Measurements from ENCODE around the gene GALNT14.

The GALNT14 gene

DNA sequence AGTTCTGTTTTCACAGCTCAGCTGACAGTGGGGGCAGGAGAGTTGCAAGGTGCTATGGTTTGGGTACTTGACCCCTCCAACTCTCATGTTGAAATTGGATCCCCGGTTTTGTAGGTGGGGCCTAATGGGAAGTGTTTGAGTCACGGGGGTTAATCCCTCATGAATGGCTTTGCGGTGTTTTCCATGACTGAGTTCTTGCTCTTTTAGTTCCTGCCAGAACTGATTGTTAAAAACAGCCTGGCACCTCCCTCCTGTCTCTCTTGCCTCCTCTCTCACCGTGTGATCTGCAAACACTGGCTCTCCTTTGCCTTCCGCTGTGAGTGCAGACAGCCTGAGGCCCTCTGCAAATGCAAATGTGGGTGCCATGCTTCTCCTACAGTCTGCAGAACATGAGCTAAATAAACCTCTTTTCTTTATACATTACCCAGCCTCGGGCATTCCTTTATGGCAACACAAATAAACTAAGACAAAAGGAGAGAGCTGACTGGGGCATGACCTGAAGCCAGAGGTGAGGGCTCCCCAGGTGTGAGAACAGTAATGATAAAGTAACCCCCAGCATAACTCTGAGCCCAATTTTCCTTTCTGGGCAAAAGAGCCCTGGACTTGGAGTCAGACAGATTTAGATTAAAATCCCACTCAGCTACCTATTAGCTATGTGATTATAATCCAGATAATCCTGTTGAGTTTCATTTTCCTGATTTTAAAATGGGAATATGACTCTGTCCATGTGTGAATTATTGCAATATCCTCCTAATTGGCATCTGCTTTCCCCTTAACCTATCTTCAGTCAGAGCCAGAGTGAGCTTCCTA, 266.1 kb downstream of the GALNT14 start:
- no peaks in the 10 kb centered on the region for H3K27me3 ChIP-seq (ENCODE audit: control insufficient read depth, insufficient read depth, low read length)
- no peak overlapping the region for H3K27ac ChIP-seq (ENCODE audit: low read length)
- peaks cover 15% of the 10 kb centered on the region for H3K4me1 ChIP-seq (ENCODE audit: control insufficient read depth, low read depth, low read length)
- no peak overlapping the region for H3K4me3 ChIP-seq (ENCODE audit: low read length)
- H3K9me3 ChIP-seq (ENCODE audit: control insufficient read depth, low read depth, low read length): no peaks in the 10 kb centered on the region
- H3K9ac ChIP-seq (ENCODE audit: low read length): no peak overlapping the region
- no peaks in the 10 kb centered on the region for H3K36me3 ChIP-seq (ENCODE audit: control insufficient read depth, low read depth, low read length)

DNA sequence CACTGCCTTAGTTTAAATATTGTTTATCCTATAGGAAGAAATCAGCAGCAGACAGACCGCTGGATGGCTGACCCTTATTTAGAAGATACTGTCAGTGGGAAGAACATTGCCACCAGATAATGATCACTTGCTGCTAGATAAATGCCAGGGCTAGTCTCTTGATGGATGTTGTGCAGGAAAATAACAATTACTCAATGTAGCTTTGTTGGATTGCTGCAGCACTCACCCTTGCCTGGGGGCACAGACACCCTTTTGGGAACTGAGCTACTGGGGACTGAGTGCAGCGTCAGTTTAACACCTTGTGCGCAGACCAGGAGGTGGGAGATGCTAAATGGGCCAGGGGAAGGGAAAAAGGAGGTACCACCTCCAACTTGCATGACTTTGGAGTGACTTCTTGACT, 266.8 kb downstream of the GALNT14 start:
- Histone ChIP-seq H3K36me3 (ENCODE audit: control insufficient read depth, low read depth, low read length) (no peaks in the 10 kb centered on the region), H3K4me1 (ENCODE audit: control insufficient read depth, low read depth, low read length) (peaks cover 15% of the 10 kb centered on the region), H3K4me3 (ENCODE audit: low read length) (no peak overlapping the region), H3K27me3 (ENCODE audit: control insufficient read depth, insufficient read depth, low read length) (no peaks in the 10 kb centered on the region), H3K9ac (ENCODE audit: low read length) (no peak overlapping the region), H3K27ac (ENCODE audit: low read length) (no peak overlapping the region), H3K9me3 (ENCODE audit: control insufficient read depth, low read depth, low read length) (no peaks in the 10 kb centered on the region)

DNA sequence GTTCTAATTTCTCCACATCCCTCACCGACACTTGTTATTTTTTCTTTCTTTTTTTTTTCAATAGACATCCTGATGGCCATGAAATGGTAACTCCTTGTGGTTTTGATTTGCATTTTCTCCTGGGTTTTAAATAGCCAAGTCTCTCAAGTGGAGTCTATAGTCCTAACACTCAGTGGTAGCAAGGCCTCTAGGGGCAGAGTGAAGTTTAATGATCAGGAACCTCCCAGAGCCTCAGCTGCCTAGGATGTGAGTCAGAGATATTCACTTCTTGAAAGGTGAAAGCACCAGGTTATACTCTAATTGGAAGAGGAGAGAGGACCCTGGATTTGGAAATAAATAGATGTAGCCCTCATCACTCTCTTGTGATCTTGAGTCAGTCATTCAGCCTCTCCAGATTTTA, 268.3 kb downstream of the GALNT14 start:
- H3K27me3 ChIP-seq (ENCODE audit: control insufficient read depth, insufficient read depth, low read length): no peaks in the 10 kb centered on the region
- H3K4me3 ChIP-seq (ENCODE audit: low read length): no peak overlapping the region
- H3K4me1 ChIP-seq (ENCODE audit: control insufficient read depth, low read depth, low read length): peaks cover 15% of the 10 kb centered on the region
- no peaks in the 10 kb centered on the region for H3K9me3 ChIP-seq (ENCODE audit: control insufficient read depth, low read depth, low read length)
- H3K9ac ChIP-seq (ENCODE audit: low read length): no peak overlapping the region
- no peaks in the 10 kb centered on the region for H3K36me3 ChIP-seq (ENCODE audit: control insufficient read depth, low read depth, low read length)
- H3K27ac ChIP-seq (ENCODE audit: low read length): no peak overlapping the region

DNA sequence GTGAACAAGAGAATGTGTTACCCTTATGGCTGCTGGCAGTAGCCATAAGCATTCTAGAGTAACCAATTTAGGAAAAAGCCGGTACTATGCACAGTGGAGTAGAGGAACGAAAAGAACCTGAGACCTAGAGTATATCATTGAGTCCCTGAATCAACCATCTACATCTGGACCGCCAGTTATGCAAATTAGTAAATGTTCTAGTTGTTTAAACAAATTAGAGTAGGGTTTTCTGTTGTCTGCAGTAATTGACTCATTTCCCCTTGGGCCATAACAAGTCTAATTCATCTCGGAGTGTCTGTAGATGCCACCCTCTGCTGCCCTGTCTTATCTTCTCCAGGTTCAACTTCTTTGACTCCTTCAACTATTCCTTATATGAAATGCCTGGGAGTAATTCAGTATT, 270.9 kb downstream of the GALNT14 start:
- Histone ChIP-seq H3K9ac (ENCODE audit: low read length) (no peak overlapping the region), H3K27me3 (ENCODE audit: control insufficient read depth, insufficient read depth, low read length) (no peaks in the 10 kb centered on the region), H3K36me3 (ENCODE audit: control insufficient read depth, low read depth, low read length) (no peaks in the 10 kb centered on the region), H3K9me3 (ENCODE audit: control insufficient read depth, low read depth, low read length) (no peaks in the 10 kb centered on the region), H3K4me1 (ENCODE audit: control insufficient read depth, low read depth, low read length) (peaks cover 12% of the 10 kb centered on the region), H3K4me3 (ENCODE audit: low read length) (no peak overlapping the region), H3K27ac (ENCODE audit: low read length) (no peak overlapping the region)

DNA sequence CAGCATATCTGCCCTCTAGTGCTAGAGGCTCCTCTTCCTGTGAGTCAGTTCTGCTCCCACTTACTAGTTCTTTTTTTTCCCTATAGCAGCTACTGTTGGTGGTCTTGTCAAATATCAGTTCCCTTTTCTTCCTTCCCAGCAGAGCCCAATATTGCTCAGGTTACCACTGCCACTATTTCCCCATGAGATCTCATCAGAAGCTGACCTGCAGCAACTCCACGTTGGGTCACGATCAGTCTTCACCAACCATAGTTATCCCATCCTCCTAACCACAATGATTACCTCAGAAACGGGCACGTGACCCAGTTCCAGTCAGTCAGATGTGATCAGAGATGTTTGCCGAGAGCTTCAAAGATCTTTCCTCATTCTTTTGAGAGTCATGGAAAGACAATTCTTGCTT, 271.3 kb downstream of the GALNT14 start:
- no peak overlapping the region for H3K27ac ChIP-seq (ENCODE audit: low read length)
- no peak overlapping the region for H3K9ac ChIP-seq (ENCODE audit: low read length)
- H3K36me3 ChIP-seq (ENCODE audit: control insufficient read depth, low read depth, low read length): no peaks in the 10 kb centered on the region
- no peaks in the 10 kb centered on the region for H3K9me3 ChIP-seq (ENCODE audit: control insufficient read depth, low read depth, low read length)
- H3K4me3 ChIP-seq (ENCODE audit: low read length): no peak overlapping the region
- no peaks in the 10 kb centered on the region for H3K27me3 ChIP-seq (ENCODE audit: control insufficient read depth, insufficient read depth, low read length)
- H3K4me1 ChIP-seq (ENCODE audit: control insufficient read depth, low read depth, low read length): peaks cover 8% of the 10 kb centered on the region

DNA sequence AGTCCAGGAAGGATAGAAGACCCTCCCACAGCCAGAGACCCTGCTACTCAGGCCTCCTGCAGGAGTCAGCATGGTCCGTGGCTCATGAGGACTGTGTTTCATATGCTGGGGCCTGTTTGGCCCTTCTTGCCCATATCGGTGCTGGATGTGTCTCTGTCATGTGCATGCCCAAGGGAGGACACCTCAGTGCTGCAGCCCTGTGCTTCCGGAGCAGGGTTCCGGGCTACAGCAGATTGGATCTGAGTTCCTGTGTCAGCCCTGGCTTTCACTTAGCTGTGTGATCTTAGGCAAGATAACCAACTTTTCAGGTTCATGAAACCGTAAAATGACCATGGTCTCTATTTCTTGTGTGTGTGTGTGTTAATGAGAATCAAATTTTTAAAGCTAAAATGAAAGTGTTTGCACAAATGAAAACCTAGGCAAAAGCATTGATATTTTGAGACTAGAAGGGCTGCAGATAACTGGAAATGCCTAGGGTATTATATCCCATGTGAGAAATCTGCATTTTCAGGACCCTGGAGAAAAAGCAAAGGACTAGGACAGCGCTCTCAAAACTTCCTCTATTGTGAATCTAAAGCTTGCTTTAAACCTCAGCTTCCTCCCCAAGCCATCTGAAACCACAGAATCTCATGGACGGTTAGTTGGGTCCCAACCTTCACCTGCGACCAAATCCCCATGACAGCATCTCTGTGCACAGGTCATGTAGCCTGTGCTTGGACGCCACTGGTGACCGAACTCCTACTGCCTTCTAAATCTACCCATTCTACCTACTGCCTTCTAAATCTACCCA, 272.2 kb downstream of the GALNT14 start:
- H3K4me3 ChIP-seq (ENCODE audit: low read length): no peak overlapping the region
- no peaks in the 10 kb centered on the region for H3K27me3 ChIP-seq (ENCODE audit: control insufficient read depth, insufficient read depth, low read length)
- no peaks in the 10 kb centered on the region for H3K9me3 ChIP-seq (ENCODE audit: control insufficient read depth, low read depth, low read length)
- no peaks in the 10 kb centered on the region for H3K36me3 ChIP-seq (ENCODE audit: control insufficient read depth, low read depth, low read length)
- no peaks in the 10 kb centered on the region for H3K4me1 ChIP-seq (ENCODE audit: control insufficient read depth, low read depth, low read length)
- no peak overlapping the region for H3K9ac ChIP-seq (ENCODE audit: low read length)
- H3K27ac ChIP-seq (ENCODE audit: low read length): no peak overlapping the region

DNA sequence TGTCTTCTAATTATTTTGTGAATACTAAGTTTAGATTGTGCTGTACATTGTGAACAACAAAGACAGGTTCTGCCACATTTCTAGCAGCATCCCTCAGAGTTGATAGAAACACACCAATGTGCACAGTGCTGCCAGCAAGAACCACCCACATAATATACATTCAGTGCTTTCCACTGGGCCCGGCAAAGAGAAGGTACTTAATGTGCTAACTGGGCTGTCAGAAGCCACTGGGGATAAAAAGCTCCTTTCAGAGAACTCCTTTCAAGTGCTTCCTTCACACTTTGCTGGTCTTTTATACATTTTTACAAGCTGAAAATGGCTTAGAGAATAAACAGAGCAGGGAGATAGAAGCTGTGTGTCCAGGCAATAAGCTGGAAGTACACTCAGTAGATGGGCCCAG, 273.0 kb downstream of the GALNT14 start:
- H3K27me3 ChIP-seq (ENCODE audit: control insufficient read depth, insufficient read depth, low read length): no peaks in the 10 kb centered on the region
- H3K36me3 ChIP-seq (ENCODE audit: control insufficient read depth, low read depth, low read length): no peaks in the 10 kb centered on the region
- no peak overlapping the region for H3K4me3 ChIP-seq (ENCODE audit: low read length)
- H3K9ac ChIP-seq (ENCODE audit: low read length): no peak overlapping the region
- H3K9me3 ChIP-seq (ENCODE audit: control insufficient read depth, low read depth, low read length): no peaks in the 10 kb centered on the region
- H3K27ac ChIP-seq (ENCODE audit: low read length): no peak overlapping the region
- H3K4me1 ChIP-seq (ENCODE audit: control insufficient read depth, low read depth, low read length): no peaks in the 10 kb centered on the region

DNA sequence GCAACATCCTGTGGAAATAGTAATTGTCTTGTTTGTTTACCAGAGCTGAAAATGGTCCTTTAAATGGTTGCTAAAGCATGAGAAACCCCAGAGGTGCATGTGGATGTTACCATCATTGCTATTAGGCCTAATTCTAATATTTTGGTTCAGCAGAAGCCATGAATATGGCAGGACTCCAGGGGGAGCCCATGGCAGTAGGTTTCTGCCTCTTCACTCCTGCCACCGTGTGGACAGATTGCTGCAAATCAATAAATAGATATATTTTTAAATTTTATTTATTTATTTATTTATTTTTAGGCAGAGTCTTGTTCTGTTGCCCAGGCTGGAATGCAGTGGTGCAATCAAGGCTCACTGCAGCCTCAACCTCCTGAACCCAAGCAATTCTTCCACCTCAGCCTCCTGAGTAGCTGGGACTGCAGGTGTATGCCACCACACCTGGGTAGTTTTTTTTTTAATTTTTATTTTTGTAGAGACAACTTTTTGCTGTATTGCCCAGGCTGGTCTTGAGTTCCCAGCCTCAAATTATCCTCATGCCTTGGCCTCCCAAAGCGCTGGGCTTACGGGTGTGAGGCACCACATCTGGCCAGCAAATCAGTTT, 276.1 kb downstream of the GALNT14 start:
- no peaks in the 10 kb centered on the region for H3K27me3 ChIP-seq (ENCODE audit: control insufficient read depth, insufficient read depth, low read length)
- no peak overlapping the region for H3K4me3 ChIP-seq (ENCODE audit: low read length)
- H3K4me1 ChIP-seq (ENCODE audit: control insufficient read depth, low read depth, low read length): no peaks in the 10 kb centered on the region
- H3K9me3 ChIP-seq (ENCODE audit: control insufficient read depth, low read depth, low read length): no peaks in the 10 kb centered on the region
- no peaks in the 10 kb centered on the region for H3K36me3 ChIP-seq (ENCODE audit: control insufficient read depth, low read depth, low read length)
- no peak overlapping the region for H3K9ac ChIP-seq (ENCODE audit: low read length)
- no peak overlapping the region for H3K27ac ChIP-seq (ENCODE audit: low read length)

DNA sequence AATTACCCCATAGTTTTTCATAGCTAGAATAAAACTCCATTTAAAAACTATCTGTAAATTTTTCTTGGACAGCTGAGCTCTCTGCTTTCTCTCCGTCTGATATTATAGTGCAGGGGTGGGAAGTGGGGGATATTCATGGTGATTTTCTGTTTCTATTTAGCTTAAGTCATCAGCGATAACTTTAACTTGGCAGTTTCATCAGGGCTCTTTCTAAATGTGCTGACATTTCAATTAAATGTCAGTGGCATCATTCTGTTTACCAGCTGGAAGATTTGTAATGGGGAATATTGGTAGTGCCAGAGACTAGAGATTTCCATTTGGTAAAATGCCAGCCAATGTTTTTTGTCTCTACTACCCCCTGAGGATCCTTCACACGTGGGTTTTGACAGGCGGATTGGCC, 277.5 kb downstream of the GALNT14 start:
- Histone ChIP-seq H3K9me3 (ENCODE audit: control insufficient read depth, low read depth, low read length) (no peaks in the 10 kb centered on the region), H3K4me1 (ENCODE audit: control insufficient read depth, low read depth, low read length) (no peaks in the 10 kb centered on the region), H3K4me3 (ENCODE audit: low read length) (no peak overlapping the region), H3K27ac (ENCODE audit: low read length) (no peak overlapping the region), H3K36me3 (ENCODE audit: control insufficient read depth, low read depth, low read length) (no peaks in the 10 kb centered on the region), H3K9ac (ENCODE audit: low read length) (no peak overlapping the region), H3K27me3 (ENCODE audit: control insufficient read depth, insufficient read depth, low read length) (no peaks in the 10 kb centered on the region)

Data from iPS-18a (cell line).